ENCODE results near the gene PTPN6. TPM values are rescaled to one million over a fixed set of nuclear protein-coding genes. Genes with fewer than 3 reads are reported as not detected.

The PTPN6 gene
- total RNA-seq, 3 donors from 2014 or later, result 37.4 to 61.7 (median 51.7) TPM

- ATAC-seq (no peak), DNase-seq (no peak)
- no peaks in the 10 kb centered on the region for H3K36me3 ChIP-seq (ENCODE audit: low read depth)
- no peaks in the 10 kb centered on the region for H3K9me3 ChIP-seq
- peaks cover 5% of the 10 kb centered on the region for H3K4me1 ChIP-seq (ENCODE audit: low read depth)
- no peak overlapping the region for H3K4me3 ChIP-seq
- TF ChIP-seq, protein P1, sequence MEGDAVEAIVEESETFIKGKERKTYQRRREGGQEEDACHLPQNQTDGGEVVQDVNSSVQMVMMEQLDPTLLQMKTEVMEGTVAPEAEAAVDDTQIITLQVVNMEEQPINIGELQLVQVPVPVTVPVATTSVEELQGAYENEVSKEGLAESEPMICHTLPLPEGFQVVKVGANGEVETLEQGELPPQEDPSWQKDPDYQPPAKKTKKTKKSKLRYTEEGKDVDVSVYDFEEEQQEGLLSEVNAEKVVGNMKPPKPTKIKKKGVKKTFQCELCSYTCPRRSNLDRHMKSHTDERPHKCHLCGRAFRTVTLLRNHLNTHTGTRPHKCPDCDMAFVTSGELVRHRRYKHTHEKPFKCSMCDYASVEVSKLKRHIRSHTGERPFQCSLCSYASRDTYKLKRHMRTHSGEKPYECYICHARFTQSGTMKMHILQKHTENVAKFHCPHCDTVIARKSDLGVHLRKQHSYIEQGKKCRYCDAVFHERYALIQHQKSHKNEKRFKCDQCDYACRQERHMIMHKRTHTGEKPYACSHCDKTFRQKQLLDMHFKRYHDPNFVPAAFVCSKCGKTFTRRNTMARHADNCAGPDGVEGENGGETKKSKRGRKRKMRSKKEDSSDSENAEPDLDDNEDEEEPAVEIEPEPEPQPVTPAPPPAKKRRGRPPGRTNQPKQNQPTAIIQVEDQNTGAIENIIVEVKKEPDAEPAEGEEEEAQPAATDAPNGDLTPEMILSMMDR (IDR thresholded peaks at IDR 0.05), result no peak
- intact Hi-C loops (cut with DNase I, micrococcal nuclease), result no loop called here
These were observed 29.6 kb downstream of the PTPN6 start for GRCh38 chr12:6980740-6981139.

DNA sequence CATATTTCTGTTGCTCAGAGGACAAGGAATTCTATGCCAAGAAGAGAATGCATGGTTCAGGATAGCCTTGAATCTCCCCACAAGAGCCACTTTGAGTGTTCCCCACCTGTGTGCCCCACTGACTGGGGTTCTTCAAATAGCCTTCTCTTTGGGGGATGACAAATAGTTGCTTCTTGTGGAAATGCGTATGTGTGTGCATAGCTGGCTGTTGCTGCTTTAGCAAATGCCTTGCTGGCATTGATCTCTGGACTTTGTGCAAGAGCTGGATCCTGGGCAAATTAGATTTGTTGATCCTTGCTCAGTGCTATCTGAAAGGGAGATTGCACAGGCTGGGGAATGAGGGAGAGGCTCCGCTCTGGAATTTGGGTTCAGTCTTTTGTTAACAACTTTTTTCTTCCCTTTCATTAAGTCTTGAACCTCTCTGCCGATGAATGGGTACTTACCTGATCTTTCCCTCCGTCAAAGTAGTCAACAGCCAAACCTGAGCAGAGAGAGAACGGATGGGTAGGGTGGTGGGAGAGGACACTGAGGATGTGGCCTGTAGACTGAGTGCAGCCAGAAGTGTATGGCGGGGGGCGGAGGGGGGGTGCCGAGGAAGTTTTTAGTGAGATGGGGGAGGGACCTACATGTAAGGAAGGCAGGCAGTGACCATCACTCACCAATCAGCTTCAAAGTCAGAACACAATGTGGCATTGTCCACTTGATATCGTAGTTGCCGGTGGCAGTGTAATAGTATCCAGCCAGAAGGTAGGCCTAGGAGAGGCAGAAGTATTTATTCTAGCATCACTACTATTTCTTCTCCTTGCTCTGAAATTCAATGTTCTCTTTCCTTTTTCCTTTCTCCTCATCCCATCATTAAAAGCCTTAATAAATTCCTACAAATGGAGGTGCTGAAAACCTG, 30.2 kb downstream of the PTPN6 start:
- Histone ChIP-seq H3K9me3 (no peaks in the 10 kb centered on the region), H3K4me1 (ENCODE audit: low read depth) (peaks cover 5% of the 10 kb centered on the region), H3K36me3 (ENCODE audit: low read depth) (no peaks in the 10 kb centered on the region), H3K4me3 (no peak overlapping the region)
- no peak for DNase-seq
- TF ChIP-seq, protein P1 (IDR thresholded peaks at IDR 0.05), result no peak
- intact Hi-C loops (cut with DNase I, micrococcal nuclease), result no loop called here
- ATAC-seq, result no peak

GRCh38 chr12:6982532-6982931, 31.4 kb downstream of the PTPN6 start:
- Histone ChIP-seq H3K4me1 (ENCODE audit: low read depth) (peaks cover 5% of the 10 kb centered on the region), H3K9me3 (no peaks in the 10 kb centered on the region), H3K4me3 (no peak overlapping the region), H3K36me3 (ENCODE audit: low read depth) (no peaks in the 10 kb centered on the region)
- DNase-seq (no peak), ATAC-seq (no peak)
- TF ChIP-seq, protein P1 (IDR thresholded peaks at IDR 0.05), result no peak
- intact Hi-C loops (cut with DNase I, micrococcal nuclease), result no loop called here

DNA sequence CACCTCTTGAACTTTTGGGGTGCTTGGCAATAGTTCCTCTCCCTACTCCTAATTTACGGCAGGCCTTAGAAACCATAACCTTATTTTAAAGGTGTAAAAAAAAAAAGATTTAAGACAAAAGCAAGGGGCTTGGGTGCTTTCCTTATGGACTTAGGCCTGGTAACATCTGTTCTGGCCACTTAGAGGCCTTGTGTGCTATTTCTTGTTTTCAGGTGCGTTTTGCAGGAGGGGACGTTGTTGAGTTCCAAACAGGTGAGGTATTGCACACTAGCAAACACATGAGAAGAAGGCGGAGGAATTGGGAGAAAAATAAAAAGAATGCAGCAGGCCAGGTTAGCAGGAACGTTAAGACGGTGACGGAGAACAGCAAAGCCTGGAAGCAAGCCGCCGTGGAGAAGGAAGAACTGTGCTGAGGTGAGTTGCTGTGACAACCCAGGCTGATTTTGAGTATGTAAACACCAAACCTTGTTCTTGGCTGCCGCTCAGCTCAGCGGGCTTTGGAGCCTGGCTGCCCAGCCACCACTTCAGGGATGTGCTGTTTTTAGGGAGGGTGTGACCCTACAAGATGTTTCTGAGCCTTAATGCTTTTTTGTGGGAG, 36.9 kb downstream of the PTPN6 start:
- TF ChIP-seq, protein P1 (IDR thresholded peaks at IDR 0.05), result no peak
- intact Hi-C loops (cut with DNase I, micrococcal nuclease), result no loop called here
- ATAC-seq, result peak; percentile 90
- peaks cover 15% of the 10 kb centered on the region for H3K4me1 ChIP-seq (ENCODE audit: low read depth)
- H3K4me3 ChIP-seq, result no peak overlapping the region
- H3K36me3 ChIP-seq (ENCODE audit: low read depth), result no peaks in the 10 kb centered on the region
- no peaks in the 10 kb centered on the region for H3K9me3 ChIP-seq
- peak; percentile 60 to 70 (median 66) for DNase-seq

DNA sequence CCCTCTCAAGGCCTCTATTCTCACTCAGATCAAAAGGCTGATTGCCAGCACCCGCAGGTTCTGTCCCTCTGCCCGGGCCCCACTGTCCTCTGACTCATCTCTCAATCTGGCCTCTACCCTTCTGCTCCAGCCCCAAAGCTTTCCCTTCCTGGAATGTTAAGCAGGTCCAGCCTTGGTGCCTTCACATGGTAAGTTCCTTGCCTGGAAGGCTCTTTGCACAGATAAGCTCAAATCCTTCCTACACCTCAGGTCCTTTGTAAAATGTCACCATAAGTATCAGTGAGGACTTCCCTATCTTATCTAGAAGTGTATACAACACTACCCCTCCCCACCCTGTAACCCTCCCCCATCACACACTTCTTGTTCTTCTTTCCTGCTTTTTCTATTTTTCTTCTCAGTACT, 44.9 kb downstream of the PTPN6 start:
- H3K4me1 ChIP-seq (ENCODE audit: low read depth), result no peaks in the 10 kb centered on the region
- no peaks in the 10 kb centered on the region for H3K9me3 ChIP-seq
- H3K36me3 ChIP-seq (ENCODE audit: low read depth), result no peaks in the 10 kb centered on the region
- no peak overlapping the region for H3K4me3 ChIP-seq
- TF ChIP-seq, protein P1 (IDR thresholded peaks at IDR 0.05), result no peak
- ATAC-seq (no peak), DNase-seq (no peak)
- intact Hi-C loops (cut with DNase I, micrococcal nuclease), result no loop called here

Data from mucosa of descending colon (tissue), 3 donors.